Liver (tissue), 3 donors: ENCODE results near the gene KHSRP.

Experiments used
- ATF3 ChIP-seq: IDR thresholded peaks from 2 replicates; pipeline ENCODE4 v1.6.1; 2016; ENCODE audit warnings: antibody characterized with exemption
- CTCF ChIP-seq: fragments of 150-350 bp; IDR thresholded peaks from 2 replicates; pipeline ENCODE4 v1.5.1; 2017; ENCODE audit warnings: improper control_type of control experiment, low read depth, low read length; ENCODE audit not compliant: missing input control
- EGR1 ChIP-seq, 2 donors: IDR thresholded peaks; 2 replicates each; pipeline ENCODE4 v1.6.1; 2016 to 2018; ENCODE audit warnings: antibody characterized with exemption in 2 of 2, low read depth in 2 of 2
- FOXA1 ChIP-seq: IDR thresholded peaks from 2 replicates; pipeline ENCODE4 v1.6.1; 2016; ENCODE audit warnings: antibody characterized with exemption
- GABPA ChIP-seq, 2 donors: IDR thresholded peaks in 1 of 2; conservative IDR thresholded peaks in 1 of 2; 2 replicates each; pipeline ENCODE4 v1.6.1; 2016; ENCODE audit warnings: antibody characterized with exemption in 2 of 2, mild to moderate bottlenecking in 1 of 2, moderate library complexity in 1 of 2
- HNF4G ChIP-seq: IDR thresholded peaks from 2 replicates; pipeline ENCODE4 v1.6.1; 2016; ENCODE audit warnings: antibody characterized with exemption
- JUND ChIP-seq, 2 donors: IDR thresholded peaks; 2 replicates each; pipeline ENCODE4 v1.6.1; 2016; ENCODE audit warnings: antibody characterized with exemption in 2 of 2
- RAD21 ChIP-seq, 2 donors: IDR thresholded peaks; 2 replicates each; pipeline ENCODE4 v1.6.1; 2016; ENCODE audit warnings: antibody characterized with exemption in 2 of 2, mild to moderate bottlenecking in 2 of 2
- REST ChIP-seq: IDR thresholded peaks from 2 replicates; pipeline ENCODE4 v1.6.1; 2016; ENCODE audit warnings: antibody characterized with exemption, mild to moderate bottlenecking
- SP1 ChIP-seq: IDR thresholded peaks from 2 replicates; pipeline ENCODE4 v1.6.1; 2018; ENCODE audit warnings: antibody characterized with exemption, mild to moderate bottlenecking
- TAF1 ChIP-seq: conservative IDR thresholded peaks from 2 replicates; pipeline ENCODE4 v1.6.1; 2016; ENCODE audit warnings: antibody characterized with exemption, mild to moderate bottlenecking
- YY1 ChIP-seq: IDR thresholded peaks from 2 replicates; pipeline ENCODE4 v1.6.1; 2016; ENCODE audit warnings: antibody characterized with exemption, mild to moderate bottlenecking
- TF ChIP-seq, protein P1 (sequence below): IDR thresholded peaks from 2 replicates; pipeline ENCODE4 v1.6.1; 2016; ENCODE audit warnings: antibody characterized with exemption
- TF ChIP-seq, protein P2 (sequence below): IDR thresholded peaks from 2 replicates; pipeline ENCODE4 v1.6.1; 2016; ENCODE audit warnings: antibody characterized with exemption
- donor health status: healthy.
- donor health status: healthy.

DNA sequence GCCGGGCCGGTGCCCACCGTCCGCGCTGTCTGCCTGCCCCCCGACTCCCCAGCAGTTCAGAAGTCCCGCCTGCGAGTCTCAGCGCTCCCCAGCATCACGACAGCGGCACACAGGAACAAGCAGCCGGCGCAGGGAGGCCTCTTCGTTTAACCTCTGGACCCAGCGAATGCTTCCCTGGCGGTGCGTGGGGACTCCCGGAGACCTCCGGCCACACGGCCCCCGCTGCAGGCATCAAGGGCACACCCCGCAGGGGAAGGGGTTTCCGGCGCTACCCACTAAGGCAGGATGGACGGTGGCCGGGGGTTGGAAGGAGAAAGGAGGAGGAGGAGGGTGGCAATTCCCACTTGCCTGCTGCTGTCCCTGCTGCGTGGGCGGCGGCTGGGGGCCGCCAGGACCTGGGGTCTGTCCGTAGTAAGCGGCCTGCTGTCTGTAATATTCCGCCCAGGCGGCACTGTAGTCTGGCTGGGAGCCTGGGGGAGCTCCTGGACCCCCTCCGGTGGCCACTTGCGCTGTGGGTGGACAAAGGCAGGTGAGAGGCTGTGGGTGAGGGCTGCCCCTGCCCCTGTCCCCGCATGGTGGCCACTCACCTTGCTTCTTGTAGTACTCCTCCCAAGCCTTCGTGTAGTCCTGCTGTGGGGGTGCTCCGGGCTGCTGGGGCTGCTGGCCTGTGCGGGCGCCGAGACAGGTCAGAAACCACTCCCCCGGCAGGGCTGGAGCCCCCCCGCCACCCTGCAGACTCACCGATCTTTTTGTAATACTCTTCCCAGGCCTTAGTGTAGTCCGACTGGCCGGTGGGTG, 9.6 kb downstream of the KHSRP start:
- TF ChIP-seq CTCF = no peak
- no peak for TF ChIP-seq REST
- TF ChIP-seq SP1 = no peak
- no peak for TF ChIP-seq GABPA (IDR thresholded peaks at IDR 0.05 in 1 of 2, conservative IDR thresholded peaks at IDR 0.05 in 1 of 2)
- TF ChIP-seq, protein P1, sequence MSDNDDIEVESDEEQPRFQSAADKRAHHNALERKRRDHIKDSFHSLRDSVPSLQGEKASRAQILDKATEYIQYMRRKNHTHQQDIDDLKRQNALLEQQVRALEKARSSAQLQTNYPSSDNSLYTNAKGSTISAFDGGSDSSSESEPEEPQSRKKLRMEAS = no peak
- TF ChIP-seq TAF1 = no peak
- TF ChIP-seq JUND (IDR thresholded peaks at IDR 0.05) = no peak
- TF ChIP-seq EGR1 (IDR thresholded peaks at IDR 0.05; ENCODE audit: low read depth in 2 of 2) = no peak
- TF ChIP-seq, protein P2, sequence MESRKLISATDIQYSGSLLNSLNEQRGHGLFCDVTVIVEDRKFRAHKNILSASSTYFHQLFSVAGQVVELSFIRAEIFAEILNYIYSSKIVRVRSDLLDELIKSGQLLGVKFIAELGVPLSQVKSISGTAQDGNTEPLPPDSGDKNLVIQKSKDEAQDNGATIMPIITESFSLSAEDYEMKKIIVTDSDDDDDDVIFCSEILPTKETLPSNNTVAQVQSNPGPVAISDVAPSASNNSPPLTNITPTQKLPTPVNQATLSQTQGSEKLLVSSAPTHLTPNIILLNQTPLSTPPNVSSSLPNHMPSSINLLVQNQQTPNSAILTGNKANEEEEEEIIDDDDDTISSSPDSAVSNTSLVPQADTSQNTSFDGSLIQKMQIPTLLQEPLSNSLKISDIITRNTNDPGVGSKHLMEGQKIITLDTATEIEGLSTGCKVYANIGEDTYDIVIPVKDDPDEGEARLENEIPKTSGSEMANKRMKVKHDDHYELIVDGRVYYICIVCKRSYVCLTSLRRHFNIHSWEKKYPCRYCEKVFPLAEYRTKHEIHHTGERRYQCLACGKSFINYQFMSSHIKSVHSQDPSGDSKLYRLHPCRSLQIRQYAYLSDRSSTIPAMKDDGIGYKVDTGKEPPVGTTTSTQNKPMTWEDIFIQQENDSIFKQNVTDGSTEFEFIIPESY = no peak
- no peak for TF ChIP-seq FOXA1
- TF ChIP-seq RAD21 (IDR thresholded peaks at IDR 0.05) = no peak
- no peak for TF ChIP-seq YY1
- no peak for TF ChIP-seq ATF3
- TF ChIP-seq HNF4G = no peak
